GM21360 (cell line): Measurements from ENCODE around the gene VASH1.

Experiments
- ATAC-seq: cut with Tn5 transposase; IDR thresholded peaks from one replicate; pipeline ENCODE4 v1.9.1; 2021; ENCODE audit warnings: mild to moderate bottlenecking, moderate library complexity; ENCODE audit not compliant: unreplicated experiment

VASH1 gene

GRCh38 chr14:76770521-76771436 lies 9.5 kb downstream of the VASH1 start:
- no peak for ATAC-seq

GRCh38 chr14:76771437-76771980 lies 10.2 kb downstream of the VASH1 start:
- no peak for ATAC-seq

GRCh38 chr14:76772300-76773187 lies 11.3 kb downstream of the VASH1 start:
- ATAC-seq: no peak

GRCh38 chr14:76773188-76773885 lies 12.1 kb downstream of the VASH1 start:
- no peak for ATAC-seq

GRCh38 chr14:76773956-76774820 lies 12.9 kb downstream of the VASH1 start:
- ATAC-seq: no peak

DNA sequence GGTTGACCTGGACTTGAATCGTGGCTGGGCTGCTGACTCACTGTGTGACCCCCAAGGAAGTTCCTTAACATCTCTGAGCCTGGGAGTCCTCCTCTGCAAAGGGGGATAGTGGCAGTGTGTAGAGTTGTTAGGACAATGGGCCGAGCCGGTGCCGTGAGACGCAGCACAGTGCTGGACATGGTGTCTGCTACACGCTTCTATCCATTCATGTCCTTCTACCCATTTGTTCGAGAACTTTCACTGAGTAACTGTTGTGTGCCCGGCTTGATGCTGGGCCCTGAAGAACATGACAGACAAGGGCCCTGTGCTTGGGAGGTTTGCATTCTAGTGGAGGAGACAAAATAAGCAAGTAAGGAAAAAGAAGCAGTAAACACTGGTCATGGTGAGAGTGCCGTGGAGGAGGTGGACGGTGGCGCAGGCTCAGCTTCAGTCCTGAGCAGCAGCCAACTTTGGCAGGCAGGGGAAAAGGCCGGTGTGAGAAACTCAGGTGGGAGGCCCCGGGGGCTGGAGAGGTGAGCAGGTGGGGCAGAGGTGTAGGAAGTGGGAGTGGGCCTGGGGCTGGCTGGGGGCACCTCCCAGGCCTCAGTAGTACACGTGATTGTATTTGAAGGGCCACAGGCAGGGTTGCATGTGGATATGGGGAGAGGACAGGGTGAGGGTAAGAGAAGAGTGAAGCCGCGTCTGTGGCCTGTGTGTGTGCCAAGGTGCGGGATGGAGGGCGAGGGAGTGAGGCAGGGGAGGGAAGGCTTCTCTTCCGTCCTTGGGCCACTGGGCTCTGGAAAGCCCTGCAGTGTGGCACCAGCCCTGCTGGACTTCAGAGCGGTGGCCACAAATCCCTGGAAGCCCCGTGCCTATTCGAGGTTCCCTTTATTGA lies 13.8 kb downstream of the VASH1 start:
- ATAC-seq: no peak

DNA sequence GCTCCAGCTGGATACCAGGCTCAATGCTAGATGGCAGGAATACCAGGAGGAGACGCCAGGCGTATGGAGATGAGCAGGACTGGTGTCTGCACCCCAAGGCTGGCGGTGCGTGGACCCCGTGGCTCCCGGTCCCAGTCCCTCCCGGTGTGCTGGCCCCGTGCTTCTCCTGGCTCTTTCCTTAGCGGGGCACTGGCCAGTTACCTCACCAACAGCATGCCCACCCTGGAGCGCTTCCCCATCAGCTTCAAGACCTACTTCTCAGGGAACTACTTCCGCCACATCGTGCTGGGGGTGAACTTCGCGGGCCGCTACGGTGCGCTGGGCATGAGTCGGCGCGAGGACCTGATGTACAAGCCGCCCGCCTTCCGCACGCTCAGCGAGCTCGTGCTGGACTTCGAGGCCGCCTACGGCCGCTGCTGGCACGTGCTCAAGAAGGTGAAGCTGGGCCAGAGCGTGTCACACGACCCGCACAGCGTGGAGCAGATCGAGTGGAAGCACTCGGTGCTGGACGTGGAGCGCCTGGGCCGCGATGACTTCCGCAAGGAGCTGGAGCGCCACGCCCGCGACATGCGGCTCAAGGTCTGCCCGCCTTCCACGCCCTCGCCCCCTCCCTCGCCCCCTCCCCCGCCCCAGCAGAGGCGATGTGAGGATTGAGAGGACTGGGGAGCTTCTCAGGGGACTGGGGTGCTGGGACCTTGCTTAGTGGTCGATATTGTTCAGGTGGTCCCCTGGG lies 14.6 kb downstream of the VASH1 start:
- ATAC-seq: no peak

- ATAC-seq: no peak
These were observed 15.4 kb downstream of the VASH1 start for GRCh38 chr14:76776428-76777251.

DNA sequence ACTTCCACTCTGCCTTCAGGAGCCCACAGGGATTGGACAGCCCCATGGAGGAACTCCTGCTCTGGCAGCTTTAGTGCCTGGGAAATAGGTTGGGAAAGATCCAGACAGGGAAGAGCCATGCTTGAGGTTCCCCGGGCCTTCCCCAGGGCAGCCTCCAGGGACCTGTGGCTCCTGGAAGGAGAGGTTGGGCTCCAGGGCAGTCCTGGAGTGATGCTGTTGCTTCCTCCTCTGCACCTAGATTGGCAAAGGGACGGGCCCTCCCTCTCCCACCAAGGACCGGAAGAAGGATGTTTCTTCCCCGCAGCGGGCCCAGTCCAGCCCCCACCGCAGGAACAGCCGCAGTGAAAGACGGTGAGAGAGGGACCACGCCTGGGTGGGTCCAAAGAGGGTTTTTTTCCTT lies 16.5 kb downstream of the VASH1 start:
- ATAC-seq: no peak

DNA sequence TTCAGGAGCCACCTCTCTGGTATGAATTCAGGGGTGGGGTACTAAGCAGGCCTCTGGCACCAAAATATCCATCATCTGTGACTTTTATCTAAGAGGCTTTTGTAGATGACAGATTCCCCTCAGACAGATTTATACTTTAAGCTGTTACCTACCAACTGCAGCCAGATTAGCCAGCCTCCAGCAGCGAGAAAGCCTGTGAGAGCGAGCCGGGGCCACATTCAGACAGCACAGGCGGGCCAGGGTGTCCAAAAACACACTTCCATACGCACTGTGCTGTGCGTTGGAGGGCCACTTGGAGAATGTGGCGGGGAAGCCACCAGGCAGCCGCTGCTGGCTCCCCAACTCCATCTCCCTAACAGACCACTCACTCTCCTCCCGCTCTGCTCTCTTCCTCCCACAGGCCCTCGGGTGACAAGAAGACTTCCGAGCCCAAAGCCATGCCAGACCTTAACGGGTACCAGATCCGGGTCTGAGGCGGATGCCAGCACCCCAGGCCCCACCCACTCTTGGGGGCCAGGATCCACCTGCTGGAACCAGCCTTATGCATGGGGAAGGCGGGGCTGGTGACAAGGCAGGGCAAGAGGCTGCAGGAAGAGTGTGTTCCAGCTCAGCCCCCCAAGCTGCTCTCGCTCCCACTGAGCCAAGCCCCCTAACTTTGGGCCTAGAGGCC lies 17.4 kb downstream of the VASH1 start:
- no peak for ATAC-seq

DNA sequence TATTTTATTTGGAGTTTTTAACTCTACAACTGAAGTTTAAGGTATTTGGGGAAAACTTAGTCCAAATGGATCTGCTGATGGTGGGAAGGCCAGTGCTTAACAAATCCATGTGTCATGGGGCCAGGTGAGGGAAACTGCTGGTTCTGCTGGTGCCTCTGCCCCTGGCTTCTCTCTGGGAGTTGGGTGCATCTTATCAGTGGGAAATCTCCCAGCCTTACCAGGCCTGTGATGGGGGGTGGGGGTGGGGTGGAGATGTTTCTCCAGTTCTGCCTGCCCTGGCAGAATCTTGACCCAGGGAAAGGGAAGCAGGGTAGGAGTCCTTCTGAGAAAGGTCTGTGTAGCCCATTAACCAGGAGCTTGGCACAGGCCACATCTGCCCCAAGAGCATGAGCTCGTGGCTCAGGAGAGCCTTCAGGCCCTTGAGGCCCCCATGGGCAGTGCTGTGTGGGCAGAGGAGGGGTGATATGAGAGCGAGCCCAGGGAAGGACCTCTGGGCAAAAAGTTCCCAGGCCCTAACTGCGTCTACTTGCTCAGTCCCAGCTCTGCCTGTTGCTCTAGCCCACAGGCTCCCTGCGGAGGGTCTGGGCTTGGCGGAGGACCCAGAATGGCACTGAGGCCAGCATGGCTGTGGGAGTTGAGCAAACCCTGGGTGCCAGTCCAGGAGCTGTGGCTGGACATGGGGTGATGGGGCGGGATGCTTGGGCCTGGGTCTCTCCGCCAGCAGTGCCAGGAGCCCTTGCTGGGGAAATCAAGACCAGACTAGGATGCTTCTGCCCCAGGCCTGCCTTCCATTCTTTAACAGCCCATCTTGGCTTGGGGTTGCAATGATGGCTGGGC lies 18.2 kb downstream of the VASH1 start:
- ATAC-seq: no peak

DNA sequence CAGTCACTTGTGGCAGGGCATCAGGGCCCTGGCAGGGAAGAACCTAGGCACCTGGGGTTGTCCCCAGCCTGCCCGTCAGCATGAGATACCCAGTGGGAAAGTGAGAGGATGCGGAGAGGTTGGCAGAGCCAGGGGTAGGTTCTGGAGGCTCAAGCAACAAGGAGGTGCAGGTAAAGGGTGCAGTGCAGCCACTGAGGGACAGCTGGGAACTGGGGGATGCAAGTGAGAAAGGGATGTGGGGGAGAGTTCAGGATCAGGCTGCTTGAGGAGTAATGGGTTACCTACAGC lies 18.7 kb downstream of the VASH1 start:
- ATAC-seq: no peak

GRCh38 chr14:76780360-76780759 lies 19.1 kb downstream of the VASH1 start:
- ATAC-seq: no peak

DNA sequence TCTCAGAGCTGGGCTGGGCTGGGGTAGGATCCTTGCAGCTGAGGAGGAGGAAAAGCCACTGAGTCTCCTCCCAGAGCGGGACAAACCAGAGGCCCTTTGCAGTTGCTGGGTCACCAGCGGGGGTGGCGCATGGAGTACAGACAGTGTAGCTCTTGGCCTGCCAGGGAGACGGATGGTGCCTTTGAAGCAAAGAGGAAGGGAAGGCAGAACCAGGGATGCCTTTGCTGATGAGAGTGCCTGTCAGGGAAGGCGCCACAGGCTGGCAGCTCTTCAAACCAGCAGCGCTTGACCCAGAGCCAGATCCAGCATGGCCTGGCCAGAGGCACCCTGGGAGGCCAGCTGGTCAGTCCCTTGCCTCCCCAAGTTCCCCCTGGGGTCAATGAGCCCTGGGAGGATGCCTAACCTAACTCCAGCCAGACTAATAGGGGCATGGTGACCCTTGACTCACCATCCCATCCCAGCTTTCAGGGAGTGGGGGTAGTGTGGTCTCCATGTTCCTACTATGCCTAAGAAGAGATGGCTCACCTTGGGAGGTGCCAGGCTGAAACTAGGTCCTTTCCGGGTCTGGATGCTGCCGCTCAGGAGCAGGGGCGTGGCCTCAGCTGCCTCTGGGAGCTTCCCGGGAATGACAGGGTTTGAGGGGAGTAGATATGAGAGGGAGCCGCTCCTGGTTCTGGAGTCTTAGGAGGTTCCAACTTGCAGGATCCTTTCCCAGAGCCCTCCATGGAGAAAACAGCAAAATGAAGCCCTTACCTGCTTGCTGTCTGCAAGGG lies 19.8 kb downstream of the VASH1 start:
- ATAC-seq: no peak

- ATAC-seq: no peak
These were observed 20.4 kb downstream of the VASH1 start for GRCh38 chr14:76781648-76782051.
